Stomach smooth muscle (tissue), 2 donors: ENCODE results near the gene CPN2.

Experiments
- H3K27ac ChIP-seq: one replicate; pipeline ENCODE4 v1.7.0; 2013; ENCODE audit warnings: mild to moderate bottlenecking, low read length, inconsistent platforms
- H3K27me3 ChIP-seq, 2 donors: one replicate each; pipeline ENCODE4 v1.7.0; 2013; ENCODE audit warnings: low read length in 2 of 2; ENCODE audit not compliant: insufficient read depth in 2 of 2, control insufficient read depth in 1 of 2
- H3K36me3 ChIP-seq, 2 donors: one replicate each; pipeline ENCODE4 v1.7.0; 2013; ENCODE audit warnings: low read length in 2 of 2; ENCODE audit not compliant: control insufficient read depth in 2 of 2, insufficient read depth in 2 of 2
- H3K4me1 ChIP-seq: one replicate; pipeline ENCODE4 v1.7.0; 2013; ENCODE audit warnings: low read length; ENCODE audit not compliant: control insufficient read depth, insufficient read depth
- H3K4me3 ChIP-seq, 2 donors: one replicate each; pipeline ENCODE4 v1.7.0; 2013; ENCODE audit warnings: low read length in 2 of 2
- H3K9ac ChIP-seq, 2 donors: one replicate each; pipeline ENCODE4 v1.7.0; 2013; ENCODE audit warnings: low read length in 2 of 2, mild to moderate bottlenecking in 1 of 2
- H3K9me3 ChIP-seq, 2 donors: one replicate each; pipeline ENCODE4 v1.7.0; 2013; ENCODE audit warnings: low read length in 2 of 2; ENCODE audit not compliant: control insufficient read depth in 2 of 2
- donor health status: healthy.
- donor health status: Pancreatic carcinoma.

CPN2 gene

DNA sequence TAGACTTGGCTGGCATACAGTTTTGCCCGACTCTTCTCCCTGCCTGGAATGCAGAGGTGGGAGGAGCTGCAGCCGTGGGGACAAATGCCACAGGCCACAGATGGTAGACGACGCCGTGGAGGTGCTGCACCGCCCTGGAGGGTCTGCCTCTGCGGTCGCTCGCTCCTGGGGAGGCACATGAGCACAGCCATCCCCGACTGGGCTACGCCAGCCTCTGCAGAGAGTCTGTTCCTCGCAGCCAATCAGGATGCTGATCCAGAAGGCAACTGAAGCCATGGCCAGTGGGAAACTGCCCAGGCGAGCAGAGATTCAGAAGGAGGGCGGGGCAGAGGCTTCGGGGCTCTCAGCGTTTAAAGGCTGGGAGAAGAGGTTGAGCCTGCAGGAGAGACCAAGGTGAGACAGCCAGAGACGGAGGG is 30.3 kb upstream of the CPN2 start:
- Histone ChIP-seq H3K9me3 (no peaks in the 10 kb centered on the region), H3K4me3 (no peak overlapping the region), H3K9ac (no peak overlapping the region)

DNA sequence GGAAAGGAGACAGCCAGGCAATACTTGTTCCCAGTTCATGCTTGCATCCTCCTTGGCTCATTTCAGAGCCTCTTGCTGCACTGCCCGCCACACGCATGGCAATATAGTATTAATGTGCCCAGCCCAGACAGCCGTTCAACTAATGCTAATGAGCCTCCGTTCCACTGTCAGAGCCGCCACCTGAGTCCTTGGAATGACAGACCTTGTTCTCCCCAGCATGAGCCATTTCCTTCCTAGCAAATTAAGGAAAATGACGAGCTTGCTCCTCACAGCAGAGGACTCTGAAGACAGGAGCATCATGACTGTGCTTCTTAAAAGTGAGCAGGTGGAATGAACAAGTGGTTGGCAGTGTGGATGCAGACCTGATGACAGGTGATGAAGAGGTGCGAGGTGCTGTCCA is 29.2 kb upstream of the CPN2 start:
- no peaks in the 10 kb centered on the region for H3K4me1 ChIP-seq
- H3K4me3 ChIP-seq = no peak overlapping the region
- no peak overlapping the region for H3K9ac ChIP-seq
- H3K9me3 ChIP-seq = no peaks in the 10 kb centered on the region
- peaks cover 6 to 9% of the 10 kb centered on the region in 2 donors for H3K27me3 ChIP-seq
- no peaks in the 10 kb centered on the region for H3K36me3 ChIP-seq
- no peak overlapping the region for H3K27ac ChIP-seq

More for the DNA sequence above, 30.3 kb upstream of the CPN2 start:
- Histone ChIP-seq H3K27ac (no peak overlapping the region), H3K4me1 (no peaks in the 10 kb centered on the region), H3K27me3 (peaks cover 0 to 6% of the 10 kb centered on the region in 2 donors), H3K36me3 (no peaks in the 10 kb centered on the region)

DNA sequence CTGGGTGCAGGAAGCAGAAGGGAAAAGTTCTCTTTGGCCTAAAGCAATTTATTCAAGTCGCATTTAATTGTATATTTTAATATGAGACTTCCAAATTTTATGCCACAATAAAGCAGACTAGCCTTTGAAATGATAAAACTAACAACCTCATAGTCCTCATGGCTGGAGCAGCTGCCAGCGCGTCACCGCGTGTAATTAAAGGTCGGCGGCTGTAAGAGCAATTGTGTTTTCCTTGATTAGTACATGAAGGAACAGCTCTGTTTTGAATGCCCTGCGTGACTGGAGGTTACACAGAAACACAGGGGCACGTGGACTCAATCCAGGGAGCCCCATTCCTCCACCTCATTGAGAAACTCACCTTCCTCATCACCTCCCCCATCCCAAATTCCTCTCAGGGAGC is 28.5 kb upstream of the CPN2 start:
- Histone ChIP-seq H3K27ac (no peak overlapping the region), H3K36me3 (no peaks in the 10 kb centered on the region), H3K9me3 (no peaks in the 10 kb centered on the region), H3K4me1 (no peaks in the 10 kb centered on the region), H3K4me3 (no peak overlapping the region), H3K9ac (no peak overlapping the region), H3K27me3 (peaks cover 6 to 9% of the 10 kb centered on the region in 2 donors)

DNA sequence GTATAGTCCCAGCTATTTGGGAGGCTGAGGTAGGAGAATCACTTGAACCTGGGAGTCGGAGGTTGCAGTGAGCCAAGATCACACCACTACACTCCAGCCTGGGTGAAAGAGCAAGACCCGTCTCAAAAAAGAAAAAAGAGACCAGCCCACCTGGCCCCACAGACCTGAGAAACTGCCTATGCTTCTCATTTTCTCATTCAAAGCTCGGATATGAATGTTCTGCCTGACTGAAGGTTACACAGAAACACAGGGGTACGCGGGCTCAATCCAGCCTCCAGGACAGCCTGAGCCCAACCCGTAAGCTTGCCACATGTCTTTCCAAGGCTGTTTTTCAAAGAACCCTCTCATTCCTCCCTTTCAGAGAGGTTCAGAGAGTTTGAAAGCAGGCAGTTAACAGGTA is 28.1 kb upstream of the CPN2 start:
- Histone ChIP-seq H3K27ac (no peak overlapping the region), H3K9ac (no peak overlapping the region), H3K36me3 (no peaks in the 10 kb centered on the region), H3K4me3 (no peak overlapping the region), H3K9me3 (no peaks in the 10 kb centered on the region), H3K4me1 (no peaks in the 10 kb centered on the region), H3K27me3 (peaks cover 6 to 9% of the 10 kb centered on the region in 2 donors)

DNA sequence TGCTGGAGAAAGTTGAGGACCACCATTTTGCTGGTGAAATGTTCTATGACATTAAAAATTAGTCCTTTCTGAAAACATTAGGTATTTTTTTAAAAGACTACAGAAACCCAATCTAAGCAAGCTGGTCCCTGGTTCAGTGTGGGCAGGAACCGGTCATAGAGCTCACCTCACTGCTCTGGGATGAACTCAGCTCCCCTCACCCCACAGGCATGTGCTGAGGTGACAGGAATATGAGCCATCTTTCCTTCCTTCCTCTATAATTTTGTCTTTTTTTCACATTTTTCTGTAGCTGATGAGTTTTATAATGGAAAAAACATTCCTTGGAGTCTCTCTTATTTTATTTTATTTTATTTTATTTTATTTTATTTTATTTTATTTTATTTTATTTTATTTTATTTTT is 26.6 kb upstream of the CPN2 start:
- H3K27ac ChIP-seq = no peak overlapping the region
- no peaks in the 10 kb centered on the region for H3K36me3 ChIP-seq
- no peak overlapping the region for H3K4me3 ChIP-seq

DNA sequence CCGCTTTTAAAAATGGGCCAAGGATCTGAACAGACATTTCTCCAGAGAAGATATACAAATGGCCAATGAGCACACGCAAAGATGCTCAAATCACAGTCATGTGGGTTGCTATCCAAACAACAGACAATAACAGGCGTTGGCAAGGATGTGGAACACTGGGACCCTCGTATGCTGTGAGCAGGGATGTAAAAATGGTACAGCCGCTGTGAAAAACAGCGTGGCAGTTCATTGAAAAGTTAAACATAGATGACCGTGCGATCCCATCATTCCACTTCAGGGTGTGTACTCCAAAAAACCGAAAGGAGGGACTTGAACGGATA is 25.1 kb upstream of the CPN2 start:
- Histone ChIP-seq H3K4me1 (no peaks in the 10 kb centered on the region), H3K9ac (no peak overlapping the region), H3K9me3 (no peaks in the 10 kb centered on the region), H3K36me3 (no peaks in the 10 kb centered on the region), H3K4me3 (no peak overlapping the region), H3K27ac (no peak overlapping the region), H3K27me3 (peaks cover 6 to 9% of the 10 kb centered on the region in 2 donors)

More for the DNA sequence above, 26.6 kb upstream of the CPN2 start:
- Histone ChIP-seq H3K9ac (no peak overlapping the region), H3K9me3 (no peaks in the 10 kb centered on the region), H3K4me1 (no peaks in the 10 kb centered on the region), H3K27me3 (peaks cover 6 to 9% of the 10 kb centered on the region in 2 donors)

DNA sequence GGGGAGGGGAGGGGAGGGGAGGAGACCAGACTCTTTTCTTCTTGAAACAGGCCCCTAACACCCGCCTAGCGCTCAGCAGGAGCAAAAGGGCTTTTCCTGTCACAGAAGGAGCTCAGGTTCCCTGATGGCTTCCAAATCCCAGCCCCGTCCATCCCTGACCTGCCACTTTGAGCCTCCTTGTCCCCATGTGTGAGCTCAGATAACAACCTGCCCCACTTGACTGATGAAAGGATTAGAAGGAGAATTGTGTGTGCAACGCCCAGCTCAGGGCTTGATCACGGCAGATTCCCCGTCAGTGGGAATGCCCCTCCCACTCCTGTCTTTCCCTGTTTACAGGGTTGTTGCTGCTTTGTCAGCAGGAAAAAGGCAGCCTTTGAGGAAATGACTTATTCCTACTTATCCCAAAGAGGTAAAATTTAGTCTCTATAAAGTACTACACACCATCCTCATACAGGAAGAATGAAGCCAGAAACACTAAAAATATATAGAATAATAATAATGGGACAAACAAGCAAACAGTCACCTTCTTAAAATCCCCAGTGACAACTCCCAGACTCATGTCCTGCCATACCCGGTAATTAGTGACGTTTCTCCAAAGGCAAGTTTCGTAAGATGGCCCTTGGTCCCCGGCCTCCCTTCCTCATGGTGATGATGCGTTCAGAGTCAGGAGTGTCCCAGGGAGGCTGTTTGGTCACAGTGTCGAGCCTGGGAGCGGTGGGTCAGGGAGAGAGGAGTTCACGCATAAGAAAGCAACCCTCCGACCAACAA is 24.5 kb upstream of the CPN2 start:
- Histone ChIP-seq H3K9me3 (no peaks in the 10 kb centered on the region), H3K9ac (no peak overlapping the region), H3K4me1 (no peaks in the 10 kb centered on the region), H3K27me3 (peaks cover 6 to 9% of the 10 kb centered on the region in 2 donors), H3K36me3 (no peaks in the 10 kb centered on the region), H3K27ac (no peak overlapping the region), H3K4me3 (no peak overlapping the region)

DNA sequence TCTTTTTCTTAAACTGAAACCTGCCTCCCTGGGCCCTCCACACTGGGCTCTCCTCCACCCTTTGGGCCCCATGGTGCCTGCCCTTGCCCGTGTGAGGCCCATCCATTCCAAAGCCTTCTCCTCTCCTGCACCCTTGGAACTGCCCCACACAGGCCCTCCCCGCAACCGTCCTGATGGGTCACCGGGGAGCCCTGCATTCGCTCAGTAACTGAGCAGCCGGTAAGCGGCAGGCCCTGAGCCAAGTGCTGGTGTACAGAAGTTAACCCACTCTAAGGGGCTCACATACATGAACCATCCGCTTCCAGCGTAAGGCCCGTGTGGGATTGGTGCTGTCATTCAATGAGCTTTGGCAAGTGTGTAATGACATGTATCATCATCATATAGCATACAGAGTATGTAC is 23.8 kb upstream of the CPN2 start:
- Histone ChIP-seq H3K4me3 (no peak overlapping the region), H3K27me3 (peaks cover 3 to 6% of the 10 kb centered on the region in 2 donors), H3K4me1 (no peaks in the 10 kb centered on the region), H3K9ac (no peak overlapping the region), H3K36me3 (no peaks in the 10 kb centered on the region), H3K27ac (no peak overlapping the region), H3K9me3 (no peaks in the 10 kb centered on the region)

DNA sequence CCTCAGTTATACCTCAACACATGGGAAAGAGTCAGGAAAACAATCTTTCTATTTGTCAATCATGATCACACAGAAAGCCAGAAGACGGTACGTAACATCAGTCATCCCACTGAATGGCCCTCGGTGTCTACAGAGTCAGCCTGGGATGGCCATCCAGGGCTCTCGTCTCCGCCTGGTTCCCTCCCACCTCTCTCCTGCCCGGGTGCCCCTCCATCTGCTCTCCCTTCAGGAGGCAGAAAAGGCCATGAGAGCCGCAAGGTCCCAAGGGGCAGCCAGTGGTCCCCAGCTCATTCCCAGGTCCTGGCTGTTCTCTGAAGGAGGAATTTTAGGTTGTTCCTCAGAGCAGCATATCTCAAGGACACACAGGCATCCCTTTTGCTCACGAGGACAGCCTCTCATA is 22.8 kb upstream of the CPN2 start:
- Histone ChIP-seq H3K4me3 (no peak overlapping the region), H3K4me1 (peaks cover 5% of the 10 kb centered on the region), H3K9ac (no peak overlapping the region), H3K9me3 (no peaks in the 10 kb centered on the region), H3K27ac (no peak overlapping the region), H3K27me3 (peaks cover 9 to 10% of the 10 kb centered on the region in 2 donors), H3K36me3 (no peaks in the 10 kb centered on the region)

DNA sequence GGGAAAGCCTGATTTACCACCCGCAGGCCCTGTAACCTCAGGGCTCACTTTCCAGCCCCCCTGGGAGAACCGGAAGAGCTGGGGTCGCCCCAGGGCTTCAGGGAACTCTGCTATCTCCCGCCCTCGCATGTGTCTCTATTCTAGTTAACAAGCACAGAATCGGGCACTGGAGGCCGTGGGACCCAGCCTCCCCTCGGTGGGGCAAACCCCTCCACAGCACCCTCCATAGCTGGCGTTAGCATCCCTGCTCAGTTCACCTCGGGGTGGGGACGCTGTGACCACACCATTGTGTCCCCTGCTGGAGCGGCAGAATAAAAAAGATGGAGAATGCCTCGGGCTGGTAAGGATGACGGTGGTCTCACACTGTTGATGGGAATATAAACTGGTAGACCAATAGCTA is 21.9 kb upstream of the CPN2 start:
- H3K9me3 ChIP-seq = no peaks in the 10 kb centered on the region
- peaks cover 12 to 14% of the 10 kb centered on the region in 2 donors for H3K27me3 ChIP-seq
- peaks cover 9% of the 10 kb centered on the region for H3K4me1 ChIP-seq
- no peak overlapping the region for H3K27ac ChIP-seq
- H3K4me3 ChIP-seq = no peak overlapping the region
- H3K9ac ChIP-seq = no peak overlapping the region
- no peaks in the 10 kb centered on the region for H3K36me3 ChIP-seq

DNA sequence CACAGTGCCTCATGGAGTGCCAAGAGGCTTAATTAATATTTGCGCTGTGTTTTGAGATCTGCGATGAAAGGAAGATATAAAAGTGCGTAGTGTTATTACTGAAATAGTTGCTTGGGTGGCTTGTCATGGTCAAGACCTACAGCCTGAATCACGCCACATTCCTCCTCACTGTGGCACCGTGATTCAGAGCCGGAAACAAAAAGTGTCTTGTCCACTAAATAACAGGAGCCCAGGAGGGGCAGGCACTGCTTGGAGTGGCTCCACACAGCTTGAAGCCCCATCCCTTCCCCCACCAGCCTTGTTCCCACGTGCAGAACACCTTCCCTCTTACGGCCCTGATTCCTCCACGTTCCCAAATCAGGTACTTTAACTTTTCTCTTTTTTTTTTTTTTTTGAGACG is 19.6 kb upstream of the CPN2 start:
- Histone ChIP-seq H3K4me3 (no peak overlapping the region), H3K27me3 (peaks cover 6 to 11% of the 10 kb centered on the region in 2 donors), H3K27ac (no peak overlapping the region), H3K9ac (no peak overlapping the region), H3K9me3 (no peaks in the 10 kb centered on the region), H3K36me3 (no peaks in the 10 kb centered on the region), H3K4me1 (peaks cover 9% of the 10 kb centered on the region)
